Immature natural killer cell (primary cell): ENCODE data around the gene CCDC97. TPM values are rescaled to one million over a fixed set of nuclear protein-coding genes. Genes with fewer than 3 reads are reported as not detected.

ENCODE experiments used
- DNase-seq, 3 donors: peaks; one replicate each; pipeline ENCODE4 v3.0.0; 2022; ENCODE audit warnings: mixed read lengths in 1 of 3
- H3K27ac Mint-ChIP-seq, 6 donors: one replicate each; pipeline ENCODE4 v1.8.0; 2020; ENCODE audit warnings: mixed read lengths in 6 of 6, mild to moderate bottlenecking in 5 of 6, inconsistent platforms in 4 of 6, moderate library complexity in 3 of 6
- H3K27me3 Mint-ChIP-seq, 3 donors: one replicate each; pipeline ENCODE4 v1.8.0; 2020 to 2021; ENCODE audit warnings: low read depth in 3 of 3, mild to moderate bottlenecking in 3 of 3, mixed read lengths in 3 of 3, moderate library complexity in 3 of 3, inconsistent platforms in 1 of 3
- H3K36me3 Mint-ChIP-seq, 3 donors: one replicate each; pipeline ENCODE4 v1.8.0; 2020; ENCODE audit warnings: mixed read lengths in 3 of 3, inconsistent platforms in 2 of 3, mild to moderate bottlenecking in 2 of 3
- H3K4me1 Mint-ChIP-seq, 2 donors: one replicate each; pipeline ENCODE4 v1.8.0; 2020; ENCODE audit warnings: inconsistent platforms in 2 of 2, mild to moderate bottlenecking in 2 of 2, mixed read lengths in 2 of 2, moderate library complexity in 1 of 2
- H3K4me3 Mint-ChIP-seq, 5 donors: one replicate each; pipeline ENCODE4 v1.8.0; 2020; ENCODE audit warnings: mild to moderate bottlenecking in 5 of 5, mixed read lengths in 5 of 5, inconsistent platforms in 3 of 5, moderate library complexity in 3 of 5
- H3K9me3 Mint-ChIP-seq, 6 donors: one replicate each; pipeline ENCODE4 v1.8.0; 2020; ENCODE audit warnings: mild to moderate bottlenecking in 6 of 6, mixed read lengths in 6 of 6, inconsistent platforms in 4 of 6, moderate library complexity in 3 of 6
- polyA plus RNA-seq, 3 donors: library from polyadenylated mRNA; unstranded; fragments of 300-500 nt; fragmentation: Illumina TruSeq; gene quantifications; one replicate each; pipeline ENCODE4 v1.2.3, GENCODE V29; 2021

CCDC97 gene
- polyA plus RNA-seq, 3 donors from 2014 or later, result 14.2 to 38.2 (median 16.9) TPM

DNA sequence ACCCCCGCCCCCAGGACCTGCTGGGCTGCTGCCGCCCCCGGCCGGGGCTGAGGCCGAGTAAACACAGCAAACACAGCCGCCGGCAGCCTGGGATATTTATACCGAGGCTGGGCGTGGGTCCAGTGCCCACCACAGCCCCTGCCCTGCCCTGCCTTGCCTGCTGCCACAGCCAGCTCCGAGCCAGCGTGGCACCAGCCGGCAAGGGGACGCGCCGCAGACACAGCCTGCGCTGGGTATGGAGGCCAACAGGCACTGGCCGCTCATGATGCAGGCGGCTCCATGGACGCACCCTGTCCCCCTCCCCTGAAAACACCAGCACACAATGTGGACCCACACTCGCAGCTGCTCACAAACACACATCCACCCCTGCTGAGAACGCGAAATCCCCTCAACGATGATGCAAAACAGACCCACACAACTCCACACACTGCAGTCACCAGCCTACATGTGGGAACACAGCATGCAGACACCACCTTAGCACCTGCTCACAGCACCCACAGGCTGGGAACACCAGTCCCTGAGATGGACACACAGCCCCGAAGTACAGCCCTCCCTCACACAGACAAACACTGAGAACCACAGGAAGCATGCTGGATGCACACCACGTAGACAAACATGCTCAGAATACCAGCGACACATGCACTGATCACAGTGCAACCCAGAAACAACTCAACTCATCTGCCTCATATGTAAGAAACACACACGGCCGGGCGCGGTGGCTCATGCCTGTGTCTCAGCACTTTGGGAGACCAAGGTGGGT lies 16.2 kb downstream of the CCDC97 start:
- Mint-ChIP-seq H3K9me3 (no peaks in the 10 kb centered on the region), H3K36me3 (peaks cover 10 to 28% (median 17%) of the 10 kb centered on the region in 3 donors), H3K27ac (peak overlapping the region; percentile 98 to 100 (median 99)), H3K4me3 (peak overlapping the region; percentile 83 to 93 (median 87)), H3K27me3 (peaks cover 56 to 81% (median 77%) of the 10 kb centered on the region in 3 donors), H3K4me1 (peaks cover 76 to 84% of the 10 kb centered on the region in 2 donors)
- DNase-seq, result peak; percentile 73 to 80 (median 76)

DNA sequence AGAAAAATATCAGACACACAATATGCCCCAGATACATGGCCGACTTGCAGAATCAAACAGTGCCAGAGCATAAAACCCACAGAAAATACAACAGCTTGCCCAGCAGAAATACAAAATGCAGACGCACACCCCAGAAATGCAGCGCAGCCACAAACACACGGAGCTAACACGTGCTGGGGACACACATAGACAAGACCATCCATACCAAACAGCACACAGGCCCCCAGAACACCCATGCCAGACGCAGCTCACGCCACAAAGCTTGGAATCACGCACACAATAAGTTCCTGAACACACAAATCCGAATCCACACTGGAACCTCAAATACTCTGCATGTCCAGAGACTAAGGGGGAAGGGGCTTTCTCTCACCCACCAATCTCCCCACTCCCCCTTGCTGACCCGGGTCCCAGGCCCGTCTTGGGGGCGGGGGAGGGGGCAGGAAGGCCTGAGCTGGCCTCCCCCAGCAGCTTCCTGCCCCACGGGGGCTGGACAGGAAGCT lies 17.2 kb downstream of the CCDC97 start:
- Mint-ChIP-seq H3K4me3 (peak overlapping the region; percentile 83 to 93 (median 87)), H3K4me1 (peaks cover 77 to 84% of the 10 kb centered on the region in 2 donors), H3K27me3 (peaks cover 59 to 82% (median 79%) of the 10 kb centered on the region in 3 donors), H3K36me3 (peaks cover 17 to 37% (median 25%) of the 10 kb centered on the region in 3 donors), H3K9me3 (no peaks in the 10 kb centered on the region), H3K27ac (peak overlapping the region; percentile 98 to 100 (median 99))
- DNase-seq, result no peak

DNA sequence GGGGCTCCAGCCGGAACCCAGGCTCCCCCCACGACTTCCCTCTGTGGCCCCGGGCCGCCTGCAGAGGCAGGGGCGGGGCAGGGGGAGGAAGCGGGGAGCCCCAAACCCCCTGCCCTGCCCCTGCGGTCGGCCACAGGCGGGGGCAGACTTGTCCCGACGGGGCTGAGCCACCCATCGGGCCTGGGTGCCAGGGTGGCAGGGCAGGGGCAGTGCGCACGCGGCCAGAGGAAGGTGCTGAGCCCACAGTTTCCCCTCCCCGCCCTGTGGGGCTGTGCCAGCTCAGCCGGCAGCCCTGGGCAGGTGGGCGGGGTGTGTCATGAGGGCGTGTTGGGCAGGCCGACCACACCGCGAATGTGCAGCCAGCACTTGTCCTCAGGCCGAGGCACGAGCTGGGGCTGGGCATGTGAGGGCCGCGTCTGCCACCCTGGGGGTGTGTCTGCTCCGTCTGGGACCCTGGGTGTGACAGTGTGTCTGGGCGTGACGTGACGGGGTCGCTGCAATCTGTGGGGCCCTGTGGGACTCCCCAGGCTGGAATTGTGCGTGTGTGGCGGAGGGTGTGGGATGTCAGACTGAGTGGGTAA lies 17.7 kb downstream of the CCDC97 start:
- H3K36me3 Mint-ChIP-seq, result peaks cover 21 to 41% (median 29%) of the 10 kb centered on the region in 3 donors
- peak overlapping the region; percentile 99 to 100 (median 100) for H3K27ac Mint-ChIP-seq
- DNase-seq, result peak; percentile 98
- peaks cover 57 to 83% (median 79%) of the 10 kb centered on the region in 3 donors for H3K27me3 Mint-ChIP-seq
- no peaks in the 10 kb centered on the region for H3K9me3 Mint-ChIP-seq
- peaks cover 78 to 85% of the 10 kb centered on the region in 2 donors for H3K4me1 Mint-ChIP-seq
- H3K4me3 Mint-ChIP-seq, result peak overlapping the region; percentile 64 to 86 (median 80)

DNA sequence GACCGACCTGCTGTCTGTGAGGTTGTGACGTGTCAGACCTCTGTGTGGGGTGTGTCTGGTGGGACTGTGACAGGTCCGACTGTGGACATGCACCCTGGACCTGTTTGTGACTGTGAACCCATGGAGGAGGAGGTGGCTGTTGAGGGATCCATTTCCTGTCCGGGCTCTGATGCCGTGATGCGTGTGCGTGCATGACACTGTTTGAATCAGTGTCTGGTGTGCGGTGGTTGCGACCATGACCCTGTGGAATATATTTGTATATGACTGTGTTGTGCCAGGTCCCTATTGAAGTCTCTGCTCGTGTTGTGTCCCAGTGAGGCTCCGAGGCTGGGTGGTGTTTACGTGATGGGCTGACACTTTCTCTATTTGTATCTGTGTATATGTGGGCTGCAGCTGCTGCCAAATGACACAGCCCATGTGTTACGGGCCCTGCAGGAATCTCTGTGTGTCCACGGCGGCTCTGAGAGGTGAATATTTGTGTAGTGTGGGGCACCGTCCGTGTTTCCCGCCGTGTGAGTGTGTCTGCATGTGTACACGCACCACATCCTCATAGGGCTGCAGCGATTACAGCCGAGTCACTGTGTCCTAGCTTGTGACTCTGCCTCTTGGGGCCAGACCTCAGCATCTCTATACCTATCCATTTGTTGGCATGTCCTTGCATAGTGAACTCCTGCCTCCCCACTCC lies 18.3 kb downstream of the CCDC97 start:
- peaks cover 24 to 39% (median 27%) of the 10 kb centered on the region in 3 donors for H3K36me3 Mint-ChIP-seq
- H3K4me3 Mint-ChIP-seq, result peak overlapping the region; percentile 64 to 86 (median 80)
- peak overlapping the region; percentile 98 to 100 (median 99) for H3K27ac Mint-ChIP-seq
- DNase-seq, result no peak
- peaks cover 54 to 82% (median 79%) of the 10 kb centered on the region in 3 donors for H3K27me3 Mint-ChIP-seq
- H3K4me1 Mint-ChIP-seq, result peaks cover 74 to 85% of the 10 kb centered on the region in 2 donors
- H3K9me3 Mint-ChIP-seq, result no peaks in the 10 kb centered on the region

DNA sequence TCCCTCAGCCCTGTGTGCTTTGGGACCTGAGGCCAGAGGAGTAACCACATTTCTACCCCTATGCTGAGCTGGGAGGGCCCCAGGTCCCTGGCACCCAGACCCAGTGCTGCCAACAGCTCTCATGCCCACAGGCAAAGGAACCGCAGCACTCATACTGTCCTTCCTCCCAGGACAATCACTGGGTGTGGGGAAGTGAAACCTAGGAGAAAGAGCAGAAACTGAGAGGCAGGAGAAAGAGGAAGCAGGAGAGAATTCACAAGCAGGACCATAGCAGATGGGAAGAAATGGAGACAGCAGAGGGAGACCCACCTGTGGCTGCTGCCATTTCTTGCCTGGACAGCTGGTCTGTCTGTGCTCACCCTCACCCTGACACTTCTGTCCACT lies 18.9 kb downstream of the CCDC97 start:
- peaks cover 24 to 43% (median 27%) of the 10 kb centered on the region in 3 donors for H3K36me3 Mint-ChIP-seq
- peaks cover 74 to 86% of the 10 kb centered on the region in 2 donors for H3K4me1 Mint-ChIP-seq
- H3K9me3 Mint-ChIP-seq, result no peaks in the 10 kb centered on the region
- H3K27ac Mint-ChIP-seq, result peak overlapping the region; percentile 98 to 100 (median 99)
- peak overlapping the region; percentile 64 to 86 (median 80) for H3K4me3 Mint-ChIP-seq
- no peak for DNase-seq
- H3K27me3 Mint-ChIP-seq, result peaks cover 52 to 83% (median 81%) of the 10 kb centered on the region in 3 donors

DNA sequence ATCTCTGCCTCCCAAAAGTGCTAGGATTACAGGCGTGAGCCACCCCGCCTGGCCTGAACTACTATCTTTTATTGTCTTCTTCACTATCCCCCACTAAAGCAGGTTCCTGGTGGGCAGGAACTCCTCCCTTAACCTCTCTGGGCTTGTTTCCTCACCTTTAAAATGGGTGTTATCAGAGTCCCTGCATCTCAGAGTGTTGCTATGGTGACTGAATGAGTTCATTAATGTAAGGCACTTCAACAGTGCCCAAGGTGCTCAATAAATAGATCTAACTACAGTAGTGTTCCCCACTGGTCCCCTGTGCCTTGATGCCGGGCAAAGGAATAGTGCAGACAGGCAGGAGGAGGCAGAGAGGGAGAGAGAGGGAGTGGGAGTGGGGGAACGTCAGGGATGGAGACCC lies 20.5 kb downstream of the CCDC97 start:
- H3K27ac Mint-ChIP-seq, result peak overlapping the region; percentile 92 to 100 (median 98)
- peak in 2 of 3 donors; percentile 38 to 45 for DNase-seq
- peak overlapping the region; percentile 59 to 79 (median 73) for H3K4me3 Mint-ChIP-seq
- H3K4me1 Mint-ChIP-seq, result peaks cover 70 to 83% of the 10 kb centered on the region in 2 donors
- H3K9me3 Mint-ChIP-seq, result no peaks in the 10 kb centered on the region
- peaks cover 24 to 53% (median 30%) of the 10 kb centered on the region in 3 donors for H3K36me3 Mint-ChIP-seq
- peaks cover 48 to 82% (median 81%) of the 10 kb centered on the region in 3 donors for H3K27me3 Mint-ChIP-seq

DNA sequence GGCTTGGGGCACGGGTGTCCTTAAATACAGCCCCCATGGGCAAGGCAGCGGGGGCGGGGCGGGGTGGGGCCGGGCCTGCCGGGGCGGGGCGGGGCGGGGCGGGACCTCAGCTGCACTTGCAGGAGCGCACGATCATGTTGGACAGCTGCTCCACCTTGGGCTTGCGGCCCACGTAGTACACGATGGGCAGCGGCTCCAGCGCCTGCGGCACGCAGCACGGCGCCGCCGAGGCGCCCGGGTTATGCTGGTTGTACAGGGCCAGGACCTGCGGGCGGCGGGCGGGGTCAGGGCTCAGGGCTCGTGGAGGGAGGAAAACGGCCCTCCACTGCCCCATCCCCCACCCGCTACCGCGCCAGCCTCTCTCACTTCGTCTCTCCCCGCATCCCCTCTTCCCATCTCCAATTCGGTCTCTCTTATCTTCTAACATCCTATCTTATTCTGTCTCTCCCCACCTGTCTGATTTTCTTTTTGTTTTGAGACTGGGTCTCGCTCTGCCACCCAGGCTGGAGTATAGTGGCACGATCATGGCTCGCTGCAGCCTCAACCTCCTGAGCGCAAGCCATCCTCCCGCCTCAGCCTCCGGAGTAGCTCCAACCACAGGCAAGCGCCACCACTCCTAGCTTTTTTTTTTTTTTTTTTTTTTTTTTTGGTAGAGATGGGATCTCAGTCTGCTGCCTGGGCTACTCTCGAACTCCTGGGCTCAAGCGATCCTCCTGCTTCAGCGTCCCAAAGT lies 21.1 kb downstream of the CCDC97 start:
- H3K27me3 Mint-ChIP-seq, result peaks cover 45 to 83% (median 78%) of the 10 kb centered on the region in 3 donors
- H3K9me3 Mint-ChIP-seq, result no peaks in the 10 kb centered on the region
- H3K36me3 Mint-ChIP-seq, result peaks cover 24 to 54% (median 30%) of the 10 kb centered on the region in 3 donors
- peak overlapping the region in 4 of 5 donors; percentile 33 to 73 (median 52) for H3K4me3 Mint-ChIP-seq
- peak overlapping the region; percentile 84 to 100 (median 91) for H3K27ac Mint-ChIP-seq
- peaks cover 70 to 80% of the 10 kb centered on the region in 2 donors for H3K4me1 Mint-ChIP-seq
- DNase-seq, result no peak

DNA sequence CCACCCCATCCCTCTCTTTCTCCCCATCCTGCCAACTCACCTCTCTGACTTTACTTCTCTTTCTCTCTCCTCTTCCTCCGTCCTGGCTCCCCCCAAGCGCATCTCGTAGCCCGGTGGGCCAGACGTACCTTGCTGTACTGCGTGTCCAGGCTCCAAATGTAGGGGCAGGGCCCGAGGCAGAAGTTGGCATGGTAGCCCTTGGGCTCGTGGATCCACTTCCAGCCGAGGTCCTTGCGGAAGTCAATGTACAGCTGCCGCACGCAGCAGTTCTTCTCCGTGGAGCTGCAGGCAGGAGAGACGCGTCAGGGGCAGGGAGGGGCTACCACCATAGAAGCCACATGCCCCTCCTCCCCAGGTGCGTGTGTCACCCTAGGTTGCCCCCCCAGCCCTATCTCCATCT lies 22.0 kb downstream of the CCDC97 start:
- peaks cover 24 to 52% (median 30%) of the 10 kb centered on the region in 3 donors for H3K36me3 Mint-ChIP-seq
- H3K27me3 Mint-ChIP-seq, result peaks cover 39 to 82% (median 71%) of the 10 kb centered on the region in 3 donors
- peak overlapping the region; percentile 84 to 100 (median 94) for H3K27ac Mint-ChIP-seq
- DNase-seq, result no peak
- H3K9me3 Mint-ChIP-seq, result no peaks in the 10 kb centered on the region
- H3K4me3 Mint-ChIP-seq, result no peak overlapping the region
- peaks cover 65 to 71% of the 10 kb centered on the region in 2 donors for H3K4me1 Mint-ChIP-seq

DNA sequence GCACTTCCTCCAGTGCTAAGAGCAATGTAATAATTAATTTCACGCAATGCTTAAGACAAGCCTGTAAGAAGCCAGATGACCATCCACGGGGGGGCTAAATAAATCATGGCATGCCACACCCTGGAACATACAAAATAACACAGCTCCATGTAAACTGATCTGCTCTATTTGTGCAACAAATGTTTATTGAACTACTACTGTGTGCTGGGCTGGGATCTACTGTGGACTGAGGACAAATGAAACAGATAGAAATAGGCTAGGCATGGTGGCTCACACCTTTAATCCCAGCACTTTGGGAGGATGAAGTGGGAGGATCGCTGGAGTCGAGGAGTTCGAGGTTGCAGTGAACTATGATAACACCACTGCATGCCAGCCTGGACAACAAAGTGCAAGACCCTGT lies 22.5 kb downstream of the CCDC97 start:
- peak overlapping the region; percentile 80 to 100 (median 86) for H3K27ac Mint-ChIP-seq
- peaks cover 63 to 71% of the 10 kb centered on the region in 2 donors for H3K4me1 Mint-ChIP-seq
- no peak for DNase-seq
- no peaks in the 10 kb centered on the region for H3K9me3 Mint-ChIP-seq
- peaks cover 25 to 54% (median 32%) of the 10 kb centered on the region in 3 donors for H3K36me3 Mint-ChIP-seq
- peak overlapping the region in 1 of 5 donors; percentile 38 for H3K4me3 Mint-ChIP-seq
- peaks cover 37 to 82% (median 68%) of the 10 kb centered on the region in 3 donors for H3K27me3 Mint-ChIP-seq

DNA sequence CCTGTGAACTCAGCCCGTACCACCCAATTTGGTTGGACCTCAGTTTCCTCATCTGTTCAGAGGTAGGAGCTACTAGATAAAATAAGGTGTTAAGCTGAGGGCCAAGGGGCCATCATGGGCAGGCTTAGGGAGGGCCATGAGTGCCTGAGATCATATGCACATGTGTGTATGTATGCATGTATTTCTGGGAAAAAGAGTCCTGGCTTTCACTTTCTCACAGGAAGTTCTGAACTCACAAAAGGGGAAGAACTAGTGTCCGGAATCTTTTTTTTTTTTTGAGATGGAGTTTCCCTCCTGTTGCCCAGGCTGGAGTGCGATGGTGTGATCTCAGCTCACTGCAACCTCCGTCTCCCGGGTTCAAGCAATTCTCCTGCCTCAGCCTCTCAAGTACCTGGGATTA lies 24.8 kb downstream of the CCDC97 start:
- Mint-ChIP-seq H3K27ac (peak overlapping the region; percentile 42 to 80 (median 77)), H3K4me1 (peaks cover 59 to 69% of the 10 kb centered on the region in 2 donors), H3K27me3 (peaks cover 29 to 85% (median 60%) of the 10 kb centered on the region in 3 donors)

DNA sequence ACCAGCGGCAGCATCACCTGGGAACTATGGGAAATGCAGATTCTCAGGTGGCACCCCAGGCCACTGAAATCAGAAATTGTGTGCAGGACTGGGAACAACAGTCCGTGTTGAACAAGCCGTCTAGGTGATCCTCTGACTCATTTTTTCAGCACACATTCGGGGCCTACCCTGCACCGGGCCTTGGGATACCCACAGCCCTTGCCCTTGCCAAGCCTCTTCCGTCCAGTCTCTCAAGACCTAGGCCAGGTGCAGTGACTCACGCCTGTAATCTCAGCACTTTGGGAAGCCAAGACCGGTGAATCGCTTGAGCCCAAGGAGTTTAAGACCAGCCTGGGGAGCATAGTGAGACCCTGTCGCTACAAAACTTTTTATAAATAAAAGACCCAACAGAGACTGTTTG lies 25.5 kb downstream of the CCDC97 start:
- no peak for DNase-seq
- Mint-ChIP-seq H3K9me3 (no peaks in the 10 kb centered on the region), H3K36me3 (peaks cover 29 to 53% (median 37%) of the 10 kb centered on the region in 3 donors), H3K27ac (peak overlapping the region; percentile 26 to 80 (median 74)), H3K4me1 (peaks cover 59 to 68% of the 10 kb centered on the region in 2 donors), H3K27me3 (peaks cover 29 to 86% (median 56%) of the 10 kb centered on the region in 3 donors), H3K4me3 (no peak overlapping the region)

More for the DNA sequence above, 24.8 kb downstream of the CCDC97 start:
- H3K9me3 Mint-ChIP-seq, result no peaks in the 10 kb centered on the region
- DNase-seq, result no peak
- H3K36me3 Mint-ChIP-seq, result peaks cover 30 to 52% (median 37%) of the 10 kb centered on the region in 3 donors
- peak overlapping the region in 4 of 5 donors; percentile 5 to 38 (median 10) for H3K4me3 Mint-ChIP-seq

DNA sequence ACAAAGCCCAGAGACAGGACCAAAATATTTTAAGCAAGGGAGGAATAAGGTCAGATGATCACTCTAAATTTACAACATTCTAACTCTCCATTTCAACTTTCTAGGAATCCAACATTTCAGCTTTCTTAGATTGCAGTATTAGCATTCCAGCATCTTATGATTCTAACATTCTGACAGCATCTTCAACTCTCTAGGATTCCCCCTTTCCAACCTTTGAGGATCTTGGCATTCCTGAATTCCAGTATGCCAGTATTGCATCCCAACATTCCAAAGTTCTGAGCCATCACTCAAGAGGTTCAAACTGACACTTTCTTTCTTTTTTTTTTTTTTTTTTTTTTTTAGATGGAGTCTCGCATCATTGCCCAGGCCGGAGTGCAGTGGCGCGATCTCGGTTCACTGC lies 30.0 kb downstream of the CCDC97 start:
- Mint-ChIP-seq H3K9me3 (no peaks in the 10 kb centered on the region), H3K4me3 (peak overlapping the region in 1 of 5 donors; percentile 25), H3K27ac (peak overlapping the region in 5 of 6 donors; percentile 79 to 88 (median 84)), H3K36me3 (peaks cover 26 to 51% (median 27%) of the 10 kb centered on the region in 3 donors), H3K4me1 (peaks cover 68 to 69% of the 10 kb centered on the region in 2 donors), H3K27me3 (peaks cover 36 to 91% (median 46%) of the 10 kb centered on the region in 3 donors)
- no peak for DNase-seq
